Psoas muscle (tissue), 8 donors: Measurements from ENCODE around the gene PCDH19. TPM values are rescaled to one million over a fixed set of nuclear protein-coding genes. Genes with fewer than 3 reads are reported as not detected.
"Not testable (repeated sequence)": the region's sequence is repeated elsewhere in the genome, so short reads cannot be mapped to it uniquely, and the experiment has no call there.

Experiments used
- ATAC-seq, 4 donors: fragments of 200-7000 bp; cut with Tn5 transposase; one replicate each; pipeline ENCODE4 v1.9.1; 2020; ENCODE audit warnings: moderate library complexity in 3 of 4, mild to moderate bottlenecking in 2 of 4
- DNase-seq, 2 donors: peaks; one replicate each; pipeline ENCODE4 v3.0.0-alpha.2; 2020
- H3K27ac ChIP-seq: fragments of 200-600 bp; one replicate; pipeline ENCODE4 v1.8.0; 2022
- H3K27me3 ChIP-seq, 3 donors: fragments of 200-600 bp in 1 of 3; one replicate each; pipeline versions ENCODE4 v1.6.1 to v1.8.0; 2013 to 2022; ENCODE audit warnings: low read length in 2 of 3, mild to moderate bottlenecking in 2 of 3, moderate library complexity in 1 of 3; ENCODE audit not compliant: insufficient read depth in 3 of 3
- H3K36me3 ChIP-seq, 2 donors: fragments of 200-600 bp in 1 of 2; one replicate each; pipeline versions ENCODE4 v1.6.1 to v1.8.0; 2013 to 2022; ENCODE audit warnings: low read depth in 1 of 2, mild to moderate bottlenecking in 1 of 2, moderate library complexity in 1 of 2; ENCODE audit not compliant: insufficient read depth in 1 of 2
- H3K4me1 ChIP-seq: fragments of 200-600 bp; one replicate; pipeline ENCODE4 v1.8.0; 2022
- H3K4me3 ChIP-seq: fragments of 200-600 bp; one replicate; pipeline ENCODE4 v1.8.0; 2022; ENCODE audit warnings: mild to moderate bottlenecking
- H3K9me3 ChIP-seq: fragments of 200-600 bp; one replicate; pipeline ENCODE4 v1.8.0; 2022
- CTCF ChIP-seq: fragments of 200-600 bp; IDR thresholded peaks from one replicate; pipeline ENCODE4 v1.8.0; 2022; ENCODE audit warnings: antibody characterized with exemption
- WGBS, 3 donors: extraction: QIAGEN DNeasy Blood & Tissue Kit; methylation state at CpG; one replicate each; pipeline versions ENCODE4 v1.1.6 to v1.1.7; 2013; 5-methylcytosine and 5-hydroxymethylcytosine counted together
- intact Hi-C, 2 donors: fragments of 100-400 bp; cut with DNase I; formaldehyde crosslinking; loops; one replicate each; pipeline versions ENCODE4 v1.11.0 to v1.14.2; 2022
- polyA plus RNA-seq, 3 donors: library from polyadenylated mRNA; stranded (reverse); fragments of 200-250 nt; gene quantifications; one replicate each; pipeline ENCODE4 v1.2.3, GENCODE V29; 2013
- total RNA-seq, 4 donors: library from RNA; stranded (reverse); fragmentation: NEBNext Ultra II Directional in 2 of 4; extraction: Animal tissue kit (Norgen Biotek cat#: 25700) in 2 of 4; gene quantifications; one replicate each; pipeline versions ENCODE4 v1.2.1 to v1.2.4, GENCODE V29; 2021 to 2023
- donor health status: healthy with polysubstance abuse.
- donor health status: DM: no; HTN: no; CAD: no; lungs with moderate emphysema.
- donor health status: Bipolar disorder and iron deficiency.
- donor health status: healthy.
- donor health status: DM: yes; HTN: yes; CAD: no.
- donor health status: DM: no; HTN: no; CAD: no.
- donor health status: DM: no; HTN: no; CAD: no.
- donor health status: DM: yes; HTN: yes; CAD: no.

PCDH19 gene
- total and polyA plus RNA-seq, 7 donors: 0.13 to 1.2 (median 0.40) TPM

GRCh38 chrX:100445593-100445992 lies 35.5 kb upstream of the PCDH19 start:
- Histone ChIP-seq H3K27me3 (peaks cover 0 to 12% (median 0%) of the 10 kb centered on the region in 3 donors), H3K4me1 (no peaks in the 10 kb centered on the region), H3K36me3 (no peaks in the 10 kb centered on the region), H3K9me3 (no peaks in the 10 kb centered on the region), H3K4me3 (no peak overlapping the region), H3K27ac (no peak overlapping the region)
- intact Hi-C loops: no loop called here
- no peak for ATAC-seq
- DNase-seq: no peak
- no peak for TF ChIP-seq CTCF

- H3K9me3 ChIP-seq, ATAC-seq, H3K36me3 ChIP-seq, H3K27me3 ChIP-seq, H3K4me3 ChIP-seq, DNase-seq, H3K27ac ChIP-seq, H3K4me1 ChIP-seq, intact Hi-C loops: not testable (repeated sequence)
- 76 to 81% (median 79%) methylated on average over 7 of the region's 7 CpGs for WGBS, 3 donors
These were observed 31.2 kb upstream of the PCDH19 start for GRCh38 chrX:100441321-100441720.

- H3K4me3 ChIP-seq: no peak overlapping the region
- no peaks in the 10 kb centered on the region for H3K4me1 ChIP-seq
- H3K9me3 ChIP-seq: no peaks in the 10 kb centered on the region
- H3K27ac ChIP-seq: no peak overlapping the region
- peaks cover 0 to 12% (median 0%) of the 10 kb centered on the region in 3 donors for H3K27me3 ChIP-seq
- TF ChIP-seq CTCF: no peak
- intact Hi-C loops: no loop called here
- 47 to 81% (median 70%) methylated on average over 2 of the region's 2 CpGs for WGBS, 3 donors
- H3K36me3 ChIP-seq: no peaks in the 10 kb centered on the region
- no peak for DNase-seq
- ATAC-seq: no peak
These were observed 29.9 kb upstream of the PCDH19 start for GRCh38 chrX:100440006-100440405.

- no peaks in the 10 kb centered on the region for H3K9me3 ChIP-seq
- H3K27me3 ChIP-seq: peaks cover 0 to 4% (median 0%) of the 10 kb centered on the region in 3 donors
- ATAC-seq (no peak), DNase-seq (no peak)
- no peak for TF ChIP-seq CTCF
- no peak overlapping the region for H3K27ac ChIP-seq
- no peaks in the 10 kb centered on the region for H3K4me1 ChIP-seq
- no peaks in the 10 kb centered on the region for H3K36me3 ChIP-seq
- no peak overlapping the region for H3K4me3 ChIP-seq
- intact Hi-C loops: no loop called here
These were observed 25.7 kb upstream of the PCDH19 start for GRCh38 chrX:100435726-100436125.

GRCh38 chrX:100424012-100424411 lies 13.9 kb upstream of the PCDH19 start:
- H3K9me3 ChIP-seq: no peaks in the 10 kb centered on the region
- DNase-seq: no peak
- H3K36me3 ChIP-seq: no peaks in the 10 kb centered on the region
- H3K4me1 ChIP-seq: no peaks in the 10 kb centered on the region
- TF ChIP-seq CTCF: no peak
- H3K4me3 ChIP-seq: no peak overlapping the region
- WGBS, 3 donors: 47 to 70% (median 58%) methylated on average over 4 of the region's 4 CpGs
- no peak overlapping the region for H3K27ac ChIP-seq
- H3K27me3 ChIP-seq: peaks cover 0 to 27% (median 0%) of the 10 kb centered on the region in 3 donors
- intact Hi-C loops: no loop called here
- no peak for ATAC-seq
